GM19438 (cell line): ENCODE data around the gene UBE2F.
"Not testable (repeated sequence)": the region's sequence is repeated elsewhere in the genome, so short reads cannot be mapped to it uniquely, and the experiment has no call there.

ENCODE experiments used
- ATAC-seq: cut with Tn5 transposase; IDR thresholded peaks from one replicate; pipeline ENCODE4 v1.9.1; 2021; ENCODE audit warnings: low read depth; ENCODE audit not compliant: unreplicated experiment

Gene UBE2F

DNA sequence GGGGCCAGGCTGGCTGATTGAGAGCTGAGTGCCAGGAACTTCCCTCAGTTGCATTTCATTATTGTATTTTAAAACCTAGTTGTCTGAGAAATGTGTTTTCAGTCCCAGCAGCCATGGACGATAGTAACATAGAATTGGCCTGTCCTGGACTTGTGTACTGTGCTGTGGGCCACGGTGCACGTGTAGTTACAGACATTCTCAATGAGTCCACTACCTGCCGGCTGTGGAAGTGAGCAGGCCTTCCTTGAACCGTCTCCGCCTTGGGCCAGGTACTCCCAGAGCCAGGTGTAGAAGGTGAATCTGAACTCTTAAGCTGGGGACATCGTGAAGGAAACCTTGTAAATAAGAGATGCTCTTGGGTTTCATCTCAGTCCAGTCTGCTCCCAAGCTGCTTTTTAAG is 47.0 kb downstream of the UBE2F start:
- no peak for ATAC-seq

DNA sequence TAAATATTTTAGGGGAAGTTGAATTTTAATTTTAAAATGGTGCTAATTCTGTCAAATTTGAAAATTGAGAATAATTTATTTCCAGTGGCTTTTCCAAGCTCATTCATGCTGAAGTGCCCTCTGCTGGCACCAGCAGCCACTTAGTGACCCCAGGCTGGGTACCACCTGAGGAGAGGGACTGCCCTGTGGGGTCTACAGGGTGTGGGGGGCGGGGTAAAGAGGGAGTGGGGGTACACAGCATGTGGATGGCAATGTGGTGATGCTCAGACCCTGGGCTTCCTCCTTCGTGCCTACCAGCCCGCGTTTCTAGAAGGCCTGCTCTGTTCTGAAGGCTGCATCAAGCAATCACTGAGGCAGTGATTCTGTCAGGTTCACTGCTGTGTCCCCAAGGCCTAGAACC is 48.9 kb downstream of the UBE2F start:
- ATAC-seq, result no peak

DNA sequence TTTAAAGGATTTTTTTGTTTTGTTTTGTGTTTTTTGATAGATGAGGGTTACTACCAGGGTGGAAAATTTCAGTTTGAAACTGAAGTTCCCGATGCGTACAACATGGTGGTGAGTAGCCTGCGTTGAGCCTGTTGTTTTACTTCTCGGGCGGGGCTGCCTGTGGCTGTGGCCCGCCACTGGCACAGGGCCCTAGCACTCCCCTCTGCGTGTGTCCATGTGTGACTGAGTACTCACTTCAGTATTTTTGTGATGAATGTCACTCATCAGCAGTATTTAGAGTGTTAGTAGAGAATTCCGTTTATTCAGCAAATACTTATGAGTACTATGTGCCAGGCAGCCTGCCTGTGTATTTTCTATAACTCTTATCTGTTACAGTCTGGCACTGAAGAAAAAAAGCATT is 49.7 kb downstream of the UBE2F start:
- ATAC-seq, result no peak

DNA sequence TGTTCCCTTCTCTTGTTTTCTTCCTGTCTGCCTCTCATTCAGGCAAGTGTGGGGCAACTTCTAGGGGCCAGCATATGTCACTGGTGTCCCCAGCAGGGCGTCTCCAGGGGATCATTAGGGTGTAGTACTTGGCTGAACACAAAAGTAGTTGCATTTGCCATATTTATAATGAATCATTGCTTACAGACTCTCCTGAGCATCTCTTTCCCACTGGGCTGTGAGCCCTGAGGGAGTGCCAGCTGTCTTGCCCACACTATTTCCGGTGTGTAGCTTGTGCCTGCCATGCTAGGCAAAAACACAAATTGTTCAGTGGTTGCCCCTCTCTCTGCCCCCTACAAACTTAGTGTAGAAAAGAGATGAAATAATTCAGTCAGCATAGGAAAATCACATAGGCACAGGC is 53.1 kb downstream of the UBE2F start:
- ATAC-seq, result no peak

DNA sequence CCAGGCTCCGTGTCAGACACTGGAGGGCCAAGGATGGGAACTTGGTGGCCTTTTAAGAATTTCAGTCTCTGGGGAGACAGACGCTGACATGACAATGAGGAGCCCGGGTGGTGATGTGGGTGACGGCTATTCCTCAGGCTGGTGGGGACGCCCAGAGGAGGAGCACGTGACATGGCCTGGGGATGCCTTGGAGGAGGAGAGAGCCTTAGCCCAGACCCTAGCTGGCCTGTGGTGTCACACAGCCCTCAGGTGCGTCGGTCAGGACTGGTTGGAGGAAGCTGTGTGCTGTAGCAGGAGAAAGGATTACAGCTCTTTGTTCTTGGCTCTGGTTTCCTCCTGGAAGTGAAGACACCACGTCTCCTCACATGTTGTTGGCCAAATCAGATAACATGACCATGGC is 54.0 kb downstream of the UBE2F start:
- ATAC-seq, result no peak

DNA sequence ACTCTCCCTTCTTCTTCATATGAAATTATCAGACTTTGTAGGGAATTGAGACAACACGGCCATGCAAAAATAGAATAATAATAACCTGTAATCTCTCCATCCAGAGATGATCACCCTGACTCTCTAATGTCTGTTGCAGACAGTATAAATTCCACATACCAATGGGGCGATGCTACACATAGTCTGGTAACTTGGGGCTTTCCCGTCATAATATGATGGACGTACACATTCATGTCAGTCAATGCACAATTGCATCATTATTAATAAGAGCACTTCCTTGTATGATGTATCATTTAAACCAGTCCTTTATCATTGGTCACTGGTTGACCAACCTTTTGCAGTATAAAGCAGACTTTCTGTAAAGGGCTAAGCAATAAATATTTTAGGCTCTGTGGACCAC is 54.5 kb downstream of the UBE2F start:
- ATAC-seq, result no peak

DNA sequence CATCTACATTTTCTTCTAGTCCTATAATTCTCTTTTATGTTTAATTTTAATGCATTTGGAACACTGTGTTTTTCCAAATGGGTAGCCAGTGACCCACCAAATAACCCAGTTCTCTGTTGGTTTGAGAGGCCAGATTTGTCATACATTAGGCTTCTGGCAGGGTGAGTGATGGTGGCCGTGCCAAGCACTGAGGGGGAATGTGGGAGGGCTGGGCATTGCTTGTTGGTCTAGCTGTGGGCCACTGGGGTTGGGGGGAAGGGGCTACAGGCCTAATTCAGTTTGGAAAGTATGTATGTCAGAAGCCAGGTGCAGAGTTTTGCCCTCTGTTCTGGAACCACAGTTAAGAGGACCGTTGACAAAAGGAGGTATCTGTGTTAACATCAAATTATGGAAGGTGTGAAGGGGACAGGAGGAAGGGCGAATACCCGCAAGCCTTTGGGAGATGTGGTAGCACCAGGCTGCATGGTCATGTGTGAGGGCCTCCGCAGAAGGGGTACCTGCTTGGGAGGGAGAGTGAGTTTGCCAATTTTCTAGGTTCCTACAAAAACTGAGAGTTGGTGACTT is 55.9 kb downstream of the UBE2F start:
- no peak for ATAC-seq

DNA sequence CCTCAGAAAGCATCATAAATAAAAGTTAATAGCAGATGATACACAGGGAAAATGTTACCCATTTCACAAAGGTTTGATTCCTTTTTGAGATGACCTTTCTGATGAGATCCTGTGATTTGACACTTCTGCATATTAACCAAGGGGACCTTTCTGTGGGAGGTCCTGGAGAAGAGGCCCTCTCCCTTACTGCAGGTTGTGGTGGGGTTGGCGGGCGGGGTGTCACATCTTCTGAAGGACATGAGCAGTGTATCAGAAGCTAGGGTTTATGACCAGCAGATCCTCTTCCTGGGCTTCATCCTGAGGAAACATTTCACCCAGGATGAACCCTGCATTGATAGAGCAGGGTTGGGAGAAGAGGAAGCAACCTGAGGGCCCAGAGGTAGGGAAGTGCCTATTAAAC is 56.8 kb downstream of the UBE2F start:
- ATAC-seq, result no peak

DNA sequence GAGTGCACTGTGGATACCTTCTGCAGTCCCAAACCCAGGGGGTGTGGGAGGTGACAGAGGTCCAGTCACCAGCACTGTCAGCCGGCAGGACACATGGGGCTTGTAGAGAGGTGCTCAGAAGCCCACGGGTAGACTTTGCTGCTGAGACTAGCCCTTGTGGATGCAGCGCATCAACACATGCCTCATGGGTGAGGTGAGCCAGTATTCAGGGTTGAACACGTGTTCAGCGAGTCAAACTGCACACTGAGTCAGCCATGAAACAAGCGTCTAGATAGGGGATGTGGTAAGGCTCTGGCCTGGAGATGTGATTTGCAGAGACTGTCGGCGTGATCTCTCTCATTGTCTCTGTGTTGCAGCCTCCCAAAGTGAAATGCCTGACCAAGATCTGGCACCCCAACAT is 58.2 kb downstream of the UBE2F start:
- ATAC-seq, result no peak

DNA sequence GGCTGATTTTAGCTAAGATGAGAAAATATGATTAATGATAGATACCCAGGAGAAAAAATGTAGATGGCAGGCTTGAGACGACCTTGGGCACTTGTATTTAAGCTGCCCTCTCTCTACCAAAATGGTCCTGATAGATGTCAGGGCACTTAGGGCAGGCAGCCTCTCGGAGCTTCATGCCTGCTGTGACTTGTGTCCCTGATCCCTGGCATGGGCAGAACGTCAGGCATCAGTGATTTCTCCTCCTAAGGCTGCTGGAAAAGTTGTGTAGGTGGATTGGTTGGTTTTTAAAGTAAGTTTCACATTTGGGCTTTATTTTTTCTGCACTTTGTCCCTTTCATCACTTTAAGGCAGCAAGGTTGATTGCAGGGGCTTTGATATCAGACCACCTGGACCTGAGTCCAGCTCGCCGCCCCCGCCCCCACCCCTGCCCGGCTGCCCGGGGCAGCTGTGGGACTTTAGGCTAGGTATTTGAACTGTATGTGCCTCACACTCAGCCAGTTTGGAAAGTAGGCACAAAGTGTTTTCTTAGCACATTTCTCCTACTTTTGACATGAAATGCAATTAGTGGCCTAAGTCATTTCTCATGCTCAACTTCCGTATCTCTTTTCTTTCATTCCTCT is 59.0 kb downstream of the UBE2F start:
- ATAC-seq, result no peak

DNA sequence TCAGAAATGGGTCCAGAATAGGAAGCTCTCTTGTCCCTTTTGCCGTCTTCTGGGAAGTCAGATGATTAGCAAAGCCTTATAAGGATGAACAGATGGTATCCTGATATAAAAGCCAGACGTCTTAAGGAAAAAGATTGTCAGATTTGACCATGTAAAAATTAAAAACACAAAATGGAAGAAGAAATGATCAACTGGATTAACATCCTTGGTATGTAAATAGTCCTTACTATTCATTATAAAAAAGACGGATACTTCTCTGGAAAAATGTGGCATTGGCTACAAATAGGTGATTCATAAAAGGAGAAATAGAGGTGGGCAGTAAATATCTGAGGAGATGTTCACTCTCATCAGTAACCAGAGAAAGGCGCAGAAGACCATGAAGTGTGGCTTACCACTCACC is 60.2 kb downstream of the UBE2F start:
- no peak for ATAC-seq

DNA sequence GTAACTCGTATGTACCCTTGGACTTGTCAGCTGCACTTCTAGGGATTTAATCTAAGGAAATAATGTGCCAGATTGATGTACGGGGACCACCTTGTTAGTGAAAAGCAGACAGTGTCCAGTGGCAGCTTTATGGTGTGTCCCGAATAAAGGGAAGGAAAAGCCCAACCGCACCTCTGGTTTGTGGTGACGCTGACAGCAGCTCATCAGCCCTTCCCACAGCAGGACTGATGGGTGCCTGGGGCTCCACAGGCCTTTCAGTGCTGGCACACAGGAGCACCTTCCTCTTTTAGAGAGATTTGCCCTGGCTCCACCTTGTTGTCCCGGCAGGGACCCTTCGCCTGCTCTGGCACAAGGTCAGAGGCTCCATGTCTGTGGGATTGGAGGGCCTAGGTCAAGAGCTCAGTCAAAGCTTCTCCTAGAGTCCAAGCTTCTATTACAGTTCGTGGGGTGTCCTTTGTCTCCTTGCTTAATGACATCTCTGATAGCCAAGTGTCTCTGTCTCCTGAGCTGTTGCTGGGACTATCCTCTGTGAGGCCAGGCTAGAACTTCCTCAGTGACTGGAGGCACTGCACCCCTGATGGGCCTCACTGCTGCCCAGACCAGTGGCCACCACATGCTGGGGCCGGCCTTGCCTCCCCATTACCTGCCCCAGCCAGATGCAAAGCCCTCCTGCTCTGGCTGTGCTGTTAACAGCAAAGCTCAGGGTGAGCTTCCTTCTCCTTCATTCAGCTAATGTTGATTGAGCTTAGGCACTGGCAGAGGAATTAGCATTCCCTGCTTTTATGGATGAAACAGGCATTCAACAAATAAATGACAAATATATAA is 61.0 kb downstream of the UBE2F start:
- ATAC-seq, result no peak

DNA sequence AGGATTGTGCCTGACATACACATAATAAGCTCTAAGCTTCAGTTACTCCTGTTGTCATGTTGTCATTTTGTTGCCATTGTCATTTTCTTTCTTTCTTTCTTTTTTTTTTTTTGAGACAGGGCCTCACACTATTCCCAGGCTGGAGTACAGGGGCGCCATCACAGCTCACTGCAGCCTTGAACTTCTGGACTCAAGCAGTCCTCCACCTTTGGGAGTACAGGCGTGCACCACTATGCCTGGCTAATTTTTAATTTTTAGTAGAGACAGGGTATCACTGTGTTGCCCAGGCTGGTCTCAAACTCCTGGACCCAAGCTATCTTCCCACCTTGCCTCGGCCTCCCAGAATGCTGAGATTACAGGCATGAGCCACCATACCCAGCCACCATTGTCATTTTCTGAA is 63.0 kb downstream of the UBE2F start:
- ATAC-seq, result no peak

DNA sequence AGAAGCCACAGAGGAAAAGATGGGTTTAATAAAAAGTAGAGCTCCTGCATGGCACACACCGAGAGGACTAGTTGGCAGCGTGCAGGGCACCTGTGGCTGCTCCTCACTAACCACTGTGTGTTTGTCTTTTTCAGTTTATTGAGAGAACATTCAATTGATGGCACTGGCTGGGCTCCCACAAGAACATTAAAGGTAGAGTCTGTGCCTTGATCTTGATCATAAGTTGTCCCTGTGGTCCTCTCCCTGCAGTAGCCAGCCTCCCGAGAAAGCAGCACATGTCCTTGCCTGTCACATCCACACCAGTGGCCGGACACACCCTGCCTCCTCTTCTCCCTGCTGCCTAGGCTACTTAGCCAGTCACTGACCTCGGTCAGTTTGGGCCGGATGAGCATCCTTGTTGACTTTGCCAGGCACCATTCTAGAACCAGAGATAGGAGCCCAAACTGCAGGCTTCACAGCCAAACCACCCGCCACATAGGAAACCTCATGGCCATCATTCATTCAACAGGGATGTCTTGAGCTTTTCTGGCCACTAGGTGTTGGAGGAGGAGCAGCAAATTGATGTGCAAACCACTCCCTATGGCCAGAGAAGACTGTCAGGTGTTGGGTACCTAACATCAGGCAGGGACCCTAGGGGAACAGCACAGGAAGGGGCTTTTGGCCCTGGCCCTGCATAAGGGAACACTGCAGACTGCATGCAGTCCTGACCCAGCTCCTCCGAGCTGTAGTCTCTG is 63.8 kb downstream of the UBE2F start:
- ATAC-seq, result no peak

DNA sequence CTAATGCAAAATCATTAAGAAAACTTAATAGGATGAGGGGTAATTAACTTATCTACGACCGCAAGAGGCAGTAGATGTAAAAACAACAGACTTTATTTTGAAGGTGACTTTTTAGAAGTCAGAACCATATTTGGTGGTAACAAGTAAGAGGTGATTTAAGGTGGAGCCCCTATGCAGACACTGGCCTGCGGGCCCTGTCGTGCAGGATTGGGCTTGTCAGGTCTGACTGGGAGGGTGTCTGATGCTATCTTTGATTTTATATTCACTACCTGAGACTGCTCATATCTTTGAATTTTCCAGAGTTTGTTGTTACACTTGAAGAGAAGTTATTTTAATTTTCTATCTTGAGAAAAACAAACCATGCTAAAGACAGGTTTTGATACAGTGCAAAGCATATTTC is 64.9 kb downstream of the UBE2F start:
- ATAC-seq, result no peak

DNA sequence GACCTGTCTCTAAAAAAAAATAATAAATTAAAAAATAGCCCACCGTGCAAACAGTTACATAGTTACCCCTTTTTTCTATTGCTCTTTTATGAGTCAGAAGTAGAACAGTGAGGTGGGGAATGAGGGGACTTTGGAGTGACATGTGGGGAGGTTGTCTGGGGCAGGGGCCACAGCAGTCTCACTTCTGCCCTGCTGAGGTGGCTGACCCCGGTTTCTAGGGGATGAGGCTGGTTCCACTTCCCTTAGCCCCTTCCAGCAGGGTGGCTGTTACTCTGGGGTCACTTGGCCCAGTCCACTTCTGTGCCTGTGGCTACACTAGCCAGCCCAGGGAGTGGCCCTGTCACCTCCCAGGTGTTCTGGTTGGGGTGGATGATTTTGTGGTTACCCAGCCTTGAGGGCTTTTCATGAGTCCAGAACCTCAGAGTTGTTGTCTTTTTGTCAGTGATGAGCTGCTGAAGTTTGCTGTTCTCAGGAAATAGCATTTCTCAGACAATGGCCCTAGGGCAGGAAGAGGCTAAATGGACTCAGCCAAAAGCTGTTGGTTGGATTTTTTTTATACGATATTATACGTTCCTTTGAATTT is 66.0 kb downstream of the UBE2F start:
- ATAC-seq, result no peak

DNA sequence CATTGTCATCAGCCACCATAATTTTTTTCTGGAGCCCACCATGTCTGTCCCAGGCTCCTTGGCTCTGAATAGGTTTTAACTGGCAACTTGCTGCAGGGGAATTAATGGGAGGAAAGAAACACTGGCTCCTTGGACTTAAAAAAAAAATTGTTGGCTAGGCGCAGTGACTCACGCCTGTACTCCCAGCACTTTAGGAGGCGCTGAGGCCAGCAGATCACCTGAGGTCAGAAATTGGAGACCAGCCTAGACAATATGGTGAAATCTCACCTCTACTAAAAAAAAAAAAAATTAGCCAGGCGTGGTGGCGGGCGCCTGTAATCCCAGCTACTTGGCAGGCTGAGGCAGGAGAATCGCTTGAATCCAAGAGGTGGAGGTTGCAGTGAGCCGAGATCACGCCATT is 67.2 kb downstream of the UBE2F start:
- not testable (repeated sequence) for ATAC-seq

DNA sequence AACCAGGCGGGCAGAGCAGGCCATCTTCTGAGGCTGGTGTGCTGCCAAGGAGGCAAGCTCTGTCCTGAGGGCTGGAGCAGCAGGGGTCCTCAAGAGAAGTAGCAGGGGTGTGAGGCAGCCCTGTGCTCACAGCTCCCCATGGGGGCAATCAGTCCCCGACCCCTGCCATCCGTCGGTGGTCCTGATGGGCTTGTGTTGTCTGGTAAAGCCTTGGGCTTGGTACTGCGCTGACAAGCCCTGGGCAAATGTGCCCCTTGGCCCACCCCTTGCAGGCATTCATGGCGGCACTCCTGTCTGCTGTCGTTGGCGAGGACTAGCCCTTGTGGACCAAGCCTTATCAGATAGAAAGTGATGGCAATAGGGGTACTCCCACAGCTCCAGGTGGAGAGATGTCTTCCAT is 71.4 kb downstream of the UBE2F start:
- no peak for ATAC-seq

DNA sequence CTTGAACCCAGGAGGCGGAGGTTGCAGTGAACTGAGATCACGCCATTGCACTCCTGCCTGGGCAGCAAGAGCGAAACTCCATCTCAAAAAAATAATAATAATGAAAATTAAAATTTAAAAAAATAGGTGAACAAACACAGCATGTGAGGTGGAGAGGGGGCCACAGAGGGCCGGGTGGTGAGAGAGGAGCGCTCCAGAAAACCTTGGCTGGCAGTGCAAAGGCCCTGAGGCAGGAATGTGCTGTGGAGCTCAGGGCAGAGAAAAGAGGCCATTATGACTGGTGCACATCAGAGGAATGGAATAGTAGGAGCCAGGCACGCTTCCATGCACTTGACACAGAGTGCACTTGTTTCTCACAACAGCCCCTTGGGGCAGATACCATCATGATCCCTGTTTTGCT is 72.3 kb downstream of the UBE2F start:
- no peak for ATAC-seq

DNA sequence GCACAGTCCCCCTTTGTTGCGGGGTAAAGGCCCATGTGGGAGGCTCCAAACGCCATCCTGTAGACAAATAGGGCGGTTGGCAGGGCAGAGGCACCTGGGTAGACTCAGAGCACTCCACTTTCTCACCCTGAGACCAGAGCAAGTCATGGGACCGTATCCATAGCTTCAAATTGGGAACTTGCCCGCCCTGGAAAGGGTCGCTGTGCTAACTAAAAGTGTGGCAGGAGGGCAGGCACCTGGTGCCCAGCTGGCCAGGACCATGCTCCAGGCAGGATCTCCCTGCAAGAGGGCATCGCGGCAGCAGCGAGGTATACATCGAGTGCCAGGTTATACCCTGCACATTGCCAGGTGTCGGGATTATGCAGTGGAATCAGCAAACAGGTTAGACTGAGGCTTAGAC is 73.2 kb downstream of the UBE2F start:
- no peak for ATAC-seq

DNA sequence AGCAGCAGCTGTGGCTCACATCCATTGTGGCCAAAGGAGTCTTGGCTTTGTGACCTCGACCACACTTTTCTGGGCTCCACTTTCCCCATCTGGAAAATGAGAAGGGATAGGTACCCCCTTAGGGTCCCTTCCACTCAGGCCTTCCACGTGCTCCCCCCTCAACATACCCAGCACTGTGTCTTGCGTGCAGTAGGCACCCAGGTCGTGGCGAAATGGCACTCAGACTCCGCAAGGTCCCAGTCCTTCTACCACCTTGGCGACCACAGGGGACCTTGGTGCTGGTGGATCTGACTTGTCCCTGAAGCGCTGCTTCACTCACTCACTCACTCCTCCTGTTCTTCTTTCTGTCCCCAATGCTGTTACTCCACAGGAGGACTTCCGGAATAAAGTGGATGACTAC is 74.1 kb downstream of the UBE2F start:
- no peak for ATAC-seq
